Measurements from ENCODE around the gene ZBTB1.

DNA sequence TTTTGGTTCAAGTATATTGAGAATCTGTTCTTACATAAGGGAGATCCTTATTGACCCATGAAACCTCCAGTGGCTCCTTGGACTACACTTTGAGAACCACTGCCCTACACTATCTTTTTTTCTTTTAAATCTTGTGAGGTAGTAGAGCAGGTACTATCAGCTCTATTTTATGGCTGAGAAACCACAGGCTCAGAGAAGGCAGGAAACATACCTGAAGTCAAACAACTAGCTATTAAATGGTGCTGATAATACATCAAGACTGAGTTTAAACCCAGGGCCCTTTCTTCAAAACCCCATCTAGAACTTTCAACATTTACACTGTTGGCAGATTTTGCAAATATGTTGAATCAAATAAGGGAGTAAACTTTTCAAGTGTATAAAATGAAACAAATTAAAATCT lies 7.8 kb upstream of the ZBTB1 start:
- TF ChIP-seq, protein P1, sequence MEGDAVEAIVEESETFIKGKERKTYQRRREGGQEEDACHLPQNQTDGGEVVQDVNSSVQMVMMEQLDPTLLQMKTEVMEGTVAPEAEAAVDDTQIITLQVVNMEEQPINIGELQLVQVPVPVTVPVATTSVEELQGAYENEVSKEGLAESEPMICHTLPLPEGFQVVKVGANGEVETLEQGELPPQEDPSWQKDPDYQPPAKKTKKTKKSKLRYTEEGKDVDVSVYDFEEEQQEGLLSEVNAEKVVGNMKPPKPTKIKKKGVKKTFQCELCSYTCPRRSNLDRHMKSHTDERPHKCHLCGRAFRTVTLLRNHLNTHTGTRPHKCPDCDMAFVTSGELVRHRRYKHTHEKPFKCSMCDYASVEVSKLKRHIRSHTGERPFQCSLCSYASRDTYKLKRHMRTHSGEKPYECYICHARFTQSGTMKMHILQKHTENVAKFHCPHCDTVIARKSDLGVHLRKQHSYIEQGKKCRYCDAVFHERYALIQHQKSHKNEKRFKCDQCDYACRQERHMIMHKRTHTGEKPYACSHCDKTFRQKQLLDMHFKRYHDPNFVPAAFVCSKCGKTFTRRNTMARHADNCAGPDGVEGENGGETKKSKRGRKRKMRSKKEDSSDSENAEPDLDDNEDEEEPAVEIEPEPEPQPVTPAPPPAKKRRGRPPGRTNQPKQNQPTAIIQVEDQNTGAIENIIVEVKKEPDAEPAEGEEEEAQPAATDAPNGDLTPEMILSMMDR (IDR thresholded peaks at IDR 0.05), result no peak
- no peak for TF ChIP-seq POLR2A (IDR thresholded peaks at IDR 0.05)
